Central memory CD8-positive, alpha-beta T cell (primary cell): ENCODE measurements around the gene FHIT.
"Not testable (repeated sequence)": the region's sequence is repeated elsewhere in the genome, so short reads cannot be mapped to it uniquely, and the experiment has no call there.

Experiments
- ATAC-seq: fragments of 150-1000 bp; cut with Tn5 transposase; replicated peaks from 2 replicates; pipeline ENCODE4 v1.10.0; 2022; ENCODE audit warnings: mild to moderate bottlenecking, moderate FRiP score, moderate number of reproducible peaks; ENCODE audit not compliant: poor library complexity, severe bottlenecking; ENCODE audit errors: extremely low read depth
- DNase-seq, 2 donors: peaks; one replicate each; pipeline ENCODE4 v3.0.0; 2021; ENCODE audit warnings: low spot score in 2 of 2
- H3K27ac Mint-ChIP-seq: one replicate; pipeline ENCODE4 v1.8.0; 2022; ENCODE audit warnings: low read depth, mild to moderate bottlenecking, moderate library complexity, mixed read lengths
- H3K27me3 Mint-ChIP-seq: one replicate; pipeline ENCODE4 v1.8.0; 2022; ENCODE audit warnings: mixed read lengths
- H3K36me3 Mint-ChIP-seq: one replicate; pipeline ENCODE4 v1.8.0; 2022; ENCODE audit warnings: mild to moderate bottlenecking, moderate library complexity, mixed read lengths; ENCODE audit not compliant: insufficient read depth
- H3K4me1 Mint-ChIP-seq: one replicate; pipeline ENCODE4 v1.8.0; 2022; ENCODE audit warnings: mixed read lengths
- H3K4me3 Mint-ChIP-seq: one replicate; pipeline ENCODE4 v1.8.0; 2022; ENCODE audit warnings: mild to moderate bottlenecking, moderate library complexity, mixed read lengths
- H3K9me3 Mint-ChIP-seq: one replicate; pipeline ENCODE4 v1.8.0; 2022; ENCODE audit warnings: mixed read lengths

Gene FHIT

DNA sequence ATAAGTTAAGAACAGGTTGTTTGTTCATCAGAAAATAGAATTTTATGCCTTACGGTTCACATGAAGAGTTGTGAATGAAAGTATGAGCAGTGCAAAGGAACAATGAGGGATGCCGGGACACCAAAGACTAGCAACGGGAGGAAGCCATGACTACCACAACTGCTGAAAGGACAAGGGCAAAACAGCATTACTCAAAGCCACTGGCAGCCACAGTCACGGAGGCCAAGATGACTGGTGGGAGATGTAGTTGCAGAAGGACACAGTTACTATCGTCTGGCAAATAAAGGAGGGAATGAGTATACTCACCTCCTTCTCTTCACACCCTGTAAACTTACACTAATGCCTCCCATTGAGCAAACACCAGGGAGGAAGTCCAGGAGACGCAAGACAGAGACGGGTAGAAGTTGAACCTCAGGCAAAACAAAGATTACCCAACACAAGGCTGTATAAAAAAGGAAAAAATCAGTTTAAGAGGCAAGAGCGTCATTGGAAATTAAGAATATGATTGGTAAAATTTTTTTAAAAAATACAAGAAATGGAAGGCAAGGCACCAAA, 675.5 kb downstream of the FHIT start:
- Mint-ChIP-seq H3K9me3 (no peaks in the 10 kb centered on the region), H3K27me3 (peaks cover 31% of the 10 kb centered on the region), H3K27ac (no peak overlapping the region), H3K36me3 (peaks cover 2% of the 10 kb centered on the region), H3K4me3 (no peak overlapping the region), H3K4me1 (no peaks in the 10 kb centered on the region)
- DNase-seq (no peak), ATAC-seq (no peak)

DNA sequence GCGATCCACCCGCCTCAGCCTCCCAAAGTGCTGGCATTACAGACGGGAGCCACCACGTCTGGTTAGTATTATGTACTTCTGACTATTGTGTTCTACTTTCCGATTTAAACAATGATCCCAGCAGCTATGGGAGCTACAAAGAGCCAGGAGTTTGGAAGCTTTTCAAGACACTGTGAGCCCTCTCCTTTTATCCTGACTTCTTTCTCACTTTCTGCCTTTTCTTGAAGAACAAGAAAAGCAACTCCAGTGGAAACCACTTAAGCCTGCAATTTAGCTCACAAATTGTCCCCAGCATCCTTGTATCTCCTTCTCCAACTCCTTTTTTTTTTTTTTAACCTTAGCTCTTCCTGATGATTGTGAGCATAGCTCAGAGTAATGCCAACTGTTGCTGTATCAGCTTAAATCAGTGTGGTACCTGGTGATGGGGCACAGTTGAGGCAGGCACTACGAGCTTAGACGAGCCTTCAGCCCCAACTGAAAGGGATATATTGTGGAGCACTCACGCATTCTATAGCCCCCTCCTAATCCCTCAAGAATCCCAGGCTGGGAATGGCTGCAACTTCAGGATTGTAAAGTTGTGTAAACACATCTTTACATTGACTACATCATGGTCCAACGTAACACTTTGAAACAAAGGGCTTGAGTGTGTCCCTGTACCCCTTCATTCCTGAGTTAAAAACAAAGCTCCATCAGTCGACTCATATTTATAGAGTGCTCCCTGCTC, 677.0 kb downstream of the FHIT start:
- no peaks in the 10 kb centered on the region for H3K9me3 Mint-ChIP-seq
- no peak for ATAC-seq
- no peak overlapping the region for H3K27ac Mint-ChIP-seq
- no peaks in the 10 kb centered on the region for H3K36me3 Mint-ChIP-seq
- no peak overlapping the region for H3K4me3 Mint-ChIP-seq
- DNase-seq = no peak
- H3K4me1 Mint-ChIP-seq = no peaks in the 10 kb centered on the region
- peaks cover 25% of the 10 kb centered on the region for H3K27me3 Mint-ChIP-seq

DNA sequence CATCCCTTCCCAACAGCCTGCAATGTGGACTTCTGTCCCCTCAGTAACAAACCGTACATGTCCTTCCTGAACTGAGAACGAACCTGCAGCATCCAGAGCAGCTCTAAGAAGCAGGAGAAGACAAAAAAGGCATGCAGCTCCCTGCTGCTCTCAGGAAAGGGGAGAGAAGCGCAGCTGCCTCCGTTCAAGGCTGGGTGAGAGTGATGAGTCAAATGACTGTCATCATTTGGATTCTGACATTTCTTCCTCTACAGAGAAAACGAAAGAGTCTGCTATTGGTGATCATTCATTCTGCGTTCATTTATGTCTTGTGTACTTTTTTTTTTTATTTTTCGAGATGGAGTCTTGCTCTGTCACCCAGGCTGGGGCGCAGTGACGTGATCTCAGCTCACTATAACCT, 677.8 kb downstream of the FHIT start:
- Mint-ChIP-seq H3K9me3 (no peaks in the 10 kb centered on the region), H3K27me3 (peaks cover 25% of the 10 kb centered on the region), H3K36me3 (no peaks in the 10 kb centered on the region), H3K4me3 (no peak overlapping the region), H3K27ac (no peak overlapping the region), H3K4me1 (no peaks in the 10 kb centered on the region)
- DNase-seq (no peak), ATAC-seq (no peak)

DNA sequence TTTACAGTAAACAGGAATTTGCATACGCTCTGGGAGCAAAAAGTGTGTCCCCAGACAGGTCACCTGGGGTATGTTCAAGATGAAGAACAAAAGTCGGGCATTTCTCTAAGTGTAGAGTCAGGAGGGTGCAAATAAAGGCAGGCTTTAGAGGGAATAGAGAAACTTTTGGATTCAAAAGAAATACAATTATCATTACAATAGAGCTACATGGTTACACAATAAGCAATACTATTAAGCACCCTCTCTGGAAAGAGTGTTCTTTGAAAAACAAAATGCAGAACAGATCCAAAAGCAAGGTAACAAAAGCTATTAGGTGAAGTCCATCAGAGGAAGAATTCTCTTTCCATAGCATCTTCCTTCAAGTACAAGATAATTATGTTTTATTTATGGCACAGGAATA, 679.7 kb downstream of the FHIT start:
- H3K4me3 Mint-ChIP-seq = no peak overlapping the region
- ATAC-seq = no peak
- no peak overlapping the region for H3K27ac Mint-ChIP-seq
- H3K4me1 Mint-ChIP-seq = no peaks in the 10 kb centered on the region
- H3K36me3 Mint-ChIP-seq = no peaks in the 10 kb centered on the region
- no peaks in the 10 kb centered on the region for H3K9me3 Mint-ChIP-seq
- peaks cover 25% of the 10 kb centered on the region for H3K27me3 Mint-ChIP-seq
- DNase-seq = no peak

DNA sequence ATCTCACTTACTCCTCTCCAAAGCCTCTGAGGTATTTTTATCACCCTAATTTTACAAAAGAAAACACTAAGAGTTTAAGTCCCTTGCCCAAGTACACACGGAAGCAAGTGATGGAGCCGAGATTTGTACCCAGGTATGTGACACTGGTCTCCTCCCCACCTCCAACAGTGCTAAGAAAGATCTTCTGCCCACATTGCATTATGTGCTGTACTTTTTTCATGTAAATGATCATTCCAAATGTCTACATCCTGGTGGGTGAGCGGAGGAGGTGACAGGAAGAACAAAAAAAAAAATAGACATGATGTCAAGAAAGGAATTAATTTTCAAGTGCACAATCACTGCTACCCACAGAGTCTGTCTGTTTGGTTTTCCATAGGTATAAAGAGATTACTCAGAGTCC, 694.1 kb downstream of the FHIT start:
- peaks cover 1% of the 10 kb centered on the region for H3K36me3 Mint-ChIP-seq
- ATAC-seq (no peak), DNase-seq (no peak)
- no peaks in the 10 kb centered on the region for H3K4me1 Mint-ChIP-seq
- no peaks in the 10 kb centered on the region for H3K9me3 Mint-ChIP-seq
- H3K4me3 Mint-ChIP-seq = no peak overlapping the region
- no peaks in the 10 kb centered on the region for H3K27me3 Mint-ChIP-seq
- H3K27ac Mint-ChIP-seq = no peak overlapping the region

DNA sequence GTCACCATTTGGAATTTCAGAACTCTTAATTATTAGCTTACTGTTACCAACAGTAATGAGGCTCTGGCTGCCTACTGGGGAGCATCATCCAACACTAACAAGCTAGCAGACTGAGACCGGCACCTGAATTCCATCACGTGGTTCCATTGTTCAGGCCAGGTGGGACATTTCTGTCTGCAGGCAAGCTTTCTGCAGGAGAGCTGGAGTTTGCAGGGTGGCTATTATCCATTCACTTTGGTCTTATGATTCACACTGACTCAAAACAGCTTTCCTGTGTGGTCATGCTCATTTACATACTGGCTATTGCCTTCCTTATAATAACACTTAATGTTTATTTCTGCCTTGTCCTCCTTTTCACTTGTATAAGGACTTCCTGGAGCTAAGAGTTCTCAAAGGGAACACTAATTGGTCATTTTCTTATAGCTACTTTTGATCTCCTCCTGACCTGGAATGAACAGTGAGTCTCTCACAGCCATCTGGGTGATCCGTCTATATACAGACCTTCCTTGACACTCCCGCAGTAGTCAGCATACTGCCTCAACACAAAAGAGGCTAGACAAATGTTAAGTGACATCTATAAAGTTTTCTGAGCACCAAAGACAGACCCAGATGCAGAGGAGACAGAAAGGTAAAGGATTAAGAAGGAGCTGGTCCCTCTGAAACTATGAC, 695.4 kb downstream of the FHIT start:
- Mint-ChIP-seq H3K4me3 (no peak overlapping the region), H3K9me3 (peaks cover 3% of the 10 kb centered on the region), H3K4me1 (peaks cover 4% of the 10 kb centered on the region), H3K27me3 (no peaks in the 10 kb centered on the region), H3K27ac (no peak overlapping the region), H3K36me3 (peaks cover 4% of the 10 kb centered on the region)
- no peak for ATAC-seq
- no peak for DNase-seq

DNA sequence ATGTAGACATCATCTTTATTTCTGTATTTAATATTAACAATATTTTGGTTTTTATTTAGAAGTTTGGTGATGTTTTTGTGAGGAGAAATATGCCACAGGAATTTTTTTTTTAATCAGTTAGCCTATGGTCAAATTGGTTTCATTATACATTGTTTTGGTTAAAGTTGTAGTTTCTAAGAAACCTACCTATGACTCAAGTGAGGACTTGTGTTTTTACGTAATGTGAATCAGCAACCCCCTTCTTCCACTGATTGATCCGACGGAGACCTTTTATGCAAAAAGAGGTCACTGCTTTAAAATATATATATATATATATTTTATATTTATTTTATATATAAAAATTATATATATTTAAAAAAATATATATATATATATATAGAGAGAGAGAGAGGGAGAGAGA, 698.1 kb downstream of the FHIT start:
- H3K4me1 Mint-ChIP-seq = peaks cover 6% of the 10 kb centered on the region
- no peak for DNase-seq
- H3K4me3 Mint-ChIP-seq = no peak overlapping the region
- peaks cover 6% of the 10 kb centered on the region for H3K9me3 Mint-ChIP-seq
- H3K36me3 Mint-ChIP-seq = peaks cover 4% of the 10 kb centered on the region
- H3K27ac Mint-ChIP-seq = no peak overlapping the region
- H3K27me3 Mint-ChIP-seq = no peaks in the 10 kb centered on the region
- no peak for ATAC-seq

DNA sequence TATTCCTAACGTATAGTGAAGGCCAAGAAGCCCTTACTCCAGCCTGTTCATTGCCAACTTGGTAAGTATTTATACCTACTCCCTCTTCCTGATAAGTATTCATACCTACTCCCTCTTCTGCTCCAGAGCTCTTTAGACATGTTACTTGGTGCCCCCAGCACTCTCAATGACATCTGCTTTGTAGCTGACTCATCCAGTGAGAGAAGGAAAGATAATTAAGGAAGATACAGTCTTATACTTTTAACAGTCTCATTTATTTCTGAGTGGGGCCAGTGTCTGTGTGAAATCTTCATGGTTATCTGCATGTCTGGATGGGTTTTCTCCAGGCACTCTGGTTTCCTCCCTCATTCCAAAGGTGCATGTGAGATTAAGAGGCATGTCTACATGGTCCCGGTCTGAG, 698.7 kb downstream of the FHIT start:
- no peaks in the 10 kb centered on the region for H3K27me3 Mint-ChIP-seq
- H3K36me3 Mint-ChIP-seq = peaks cover 4% of the 10 kb centered on the region
- no peak overlapping the region for H3K4me3 Mint-ChIP-seq
- peaks cover 6% of the 10 kb centered on the region for H3K4me1 Mint-ChIP-seq
- peaks cover 6% of the 10 kb centered on the region for H3K9me3 Mint-ChIP-seq
- no peak for DNase-seq
- no peak for ATAC-seq
- H3K27ac Mint-ChIP-seq = no peak overlapping the region

DNA sequence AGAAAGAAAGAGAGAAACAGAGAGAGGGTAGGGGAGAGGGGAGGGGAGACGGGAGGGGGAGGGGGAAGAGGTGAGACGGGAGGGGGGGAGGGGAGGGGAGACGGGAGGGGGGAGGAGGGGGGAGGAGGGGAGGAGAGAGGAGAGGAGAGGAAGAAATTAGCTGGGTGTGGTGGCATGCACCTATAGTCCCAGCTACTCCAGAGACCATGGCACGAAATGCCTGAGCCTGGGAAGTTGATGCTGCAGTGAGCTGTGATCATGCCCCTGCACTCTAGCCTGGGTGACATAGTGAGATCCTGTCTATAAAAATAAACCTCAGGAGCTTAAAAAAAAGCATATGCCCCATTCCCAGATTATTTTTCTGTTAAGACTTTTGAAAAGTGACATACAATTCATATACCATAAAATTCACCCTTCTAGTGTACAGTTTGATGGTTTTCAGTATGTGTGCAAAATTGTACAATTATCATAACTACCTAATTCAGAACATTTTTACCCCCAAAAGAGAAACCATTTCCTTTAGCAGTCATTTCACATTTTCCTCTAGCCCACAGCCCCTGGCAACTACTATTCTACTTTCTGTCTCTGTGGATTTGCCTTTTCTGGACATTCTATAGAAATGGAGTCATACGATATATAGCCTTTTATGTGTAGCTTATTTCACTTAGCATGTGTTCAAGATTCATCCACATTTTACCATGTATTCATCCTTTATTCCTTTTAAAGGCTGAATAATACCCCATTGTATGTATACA, 699.6 kb downstream of the FHIT start:
- peaks cover 6% of the 10 kb centered on the region for H3K9me3 Mint-ChIP-seq
- no peak overlapping the region for H3K4me3 Mint-ChIP-seq
- no peak for ATAC-seq
- H3K27me3 Mint-ChIP-seq = peaks cover 5% of the 10 kb centered on the region
- H3K4me1 Mint-ChIP-seq = peaks cover 6% of the 10 kb centered on the region
- DNase-seq = no peak
- H3K36me3 Mint-ChIP-seq = peaks cover 4% of the 10 kb centered on the region
- peak overlapping the region; percentile 29 for H3K27ac Mint-ChIP-seq

DNA sequence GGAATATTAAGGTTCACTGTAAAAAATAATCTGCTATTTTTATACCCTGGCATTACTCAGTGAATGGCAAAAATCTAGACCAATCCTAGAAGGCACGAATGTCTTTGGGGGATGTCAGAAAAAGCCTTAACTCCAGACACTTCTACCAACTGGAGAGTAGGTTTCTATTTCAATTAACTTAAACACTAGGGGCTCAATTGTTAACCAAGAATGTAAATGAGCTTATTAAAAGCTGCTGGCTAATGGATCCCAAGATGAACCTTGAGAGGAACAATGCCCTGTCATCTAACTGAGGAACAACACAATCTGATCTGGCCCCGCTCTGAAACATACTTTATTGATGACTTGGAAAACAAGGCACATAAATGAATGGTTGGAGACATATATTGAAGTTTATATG, 701.4 kb downstream of the FHIT start:
- Mint-ChIP-seq H3K27me3 (peaks cover 19% of the 10 kb centered on the region), H3K36me3 (peaks cover 4% of the 10 kb centered on the region), H3K4me3 (no peak overlapping the region), H3K27ac (no peak overlapping the region), H3K9me3 (peaks cover 6% of the 10 kb centered on the region), H3K4me1 (peaks cover 6% of the 10 kb centered on the region)
- no peak for DNase-seq
- ATAC-seq = no peak

DNA sequence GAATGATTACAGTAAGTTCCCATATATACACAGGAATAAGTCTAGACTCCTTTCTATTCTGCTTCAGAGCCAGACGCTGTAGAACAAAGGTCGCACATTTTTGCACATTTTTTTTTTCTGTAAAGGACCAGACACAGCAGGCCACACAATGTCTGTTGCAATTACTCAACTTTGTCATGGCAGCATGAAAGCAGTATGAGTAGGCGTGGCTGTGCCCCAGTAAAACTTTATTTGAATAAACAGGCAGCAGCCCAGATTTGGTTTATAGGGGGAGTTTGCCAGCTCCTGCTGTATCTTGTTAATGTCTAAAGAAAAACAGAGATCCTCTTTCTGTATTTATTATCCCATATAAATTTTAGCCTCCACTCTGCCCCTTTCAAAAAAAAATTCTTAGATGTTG, 708.3 kb downstream of the FHIT start:
- no peak for ATAC-seq
- DNase-seq = no peak
- no peak overlapping the region for H3K4me3 Mint-ChIP-seq
- no peaks in the 10 kb centered on the region for H3K4me1 Mint-ChIP-seq
- no peaks in the 10 kb centered on the region for H3K36me3 Mint-ChIP-seq
- H3K9me3 Mint-ChIP-seq = no peaks in the 10 kb centered on the region
- no peak overlapping the region for H3K27ac Mint-ChIP-seq
- H3K27me3 Mint-ChIP-seq = peaks cover 19% of the 10 kb centered on the region

DNA sequence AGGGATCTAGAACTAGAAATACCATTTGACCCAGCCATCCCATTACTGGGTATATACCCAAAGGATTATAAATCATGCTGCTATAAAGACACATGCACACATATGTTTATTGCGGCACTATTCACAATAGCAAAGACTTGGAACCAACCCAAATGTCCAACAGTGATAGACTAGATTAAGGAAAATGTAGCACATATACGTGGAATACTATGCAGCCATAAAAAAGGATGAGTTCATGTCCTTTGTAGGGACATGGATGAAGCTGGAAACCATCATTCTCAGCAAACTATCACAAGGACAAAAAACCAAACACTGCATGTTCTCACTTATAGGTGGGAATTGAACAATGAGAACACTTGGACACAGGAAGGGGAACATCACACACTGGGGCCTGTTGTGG, 711.9 kb downstream of the FHIT start:
- H3K27ac Mint-ChIP-seq, H3K4me1 Mint-ChIP-seq, H3K27me3 Mint-ChIP-seq, H3K36me3 Mint-ChIP-seq, H3K9me3 Mint-ChIP-seq, DNase-seq, ATAC-seq, H3K4me3 Mint-ChIP-seq: not testable (repeated sequence)

DNA sequence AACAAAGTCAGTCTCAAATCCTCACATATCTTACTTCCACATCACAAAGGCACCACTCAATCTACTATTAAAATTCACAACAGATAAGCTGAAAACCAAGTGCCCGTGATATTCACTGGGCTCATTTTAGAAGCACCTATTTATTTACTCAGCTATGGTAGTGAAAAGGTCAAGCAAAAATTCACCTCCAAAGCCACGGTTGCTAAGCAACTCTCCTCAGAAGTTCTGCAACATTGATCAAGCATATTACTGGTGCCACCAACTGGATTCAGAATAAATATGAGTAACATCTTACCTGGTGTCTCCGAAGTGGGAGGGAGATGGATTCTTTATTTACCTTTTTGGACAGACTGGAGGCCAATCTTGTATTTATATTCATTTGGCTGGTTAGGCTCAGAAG, 714.8 kb downstream of the FHIT start:
- no peaks in the 10 kb centered on the region for H3K9me3 Mint-ChIP-seq
- H3K36me3 Mint-ChIP-seq = no peaks in the 10 kb centered on the region
- peaks cover 10% of the 10 kb centered on the region for H3K27me3 Mint-ChIP-seq
- no peak overlapping the region for H3K27ac Mint-ChIP-seq
- no peak for DNase-seq
- H3K4me1 Mint-ChIP-seq = no peaks in the 10 kb centered on the region
- H3K4me3 Mint-ChIP-seq = no peak overlapping the region
- ATAC-seq = no peak
